ENCODE measurements around the gene ARID2.

ARID2 gene

GRCh38 chr12:45773747-45774146 is 44.2 kb downstream of the ARID2 start:
- DNase-seq: no peak

GRCh38 chr12:45774508-45775162 is 45.1 kb downstream of the ARID2 start:
- no peak for DNase-seq

GRCh38 chr12:45775465-45775864 is 46.0 kb downstream of the ARID2 start:
- no peak for DNase-seq

- no peak for DNase-seq
Observed at GRCh38 chr12:45775964-45776363, 46.5 kb downstream of the ARID2 start.

GRCh38 chr12:45779936-45780335 is 50.4 kb downstream of the ARID2 start:
- DNase-seq: no peak

- DNase-seq: no peak
Observed at GRCh38 chr12:45781080-45781479, 51.6 kb downstream of the ARID2 start.

- DNase-seq: no peak
Observed at GRCh38 chr12:45785315-45785714, 55.8 kb downstream of the ARID2 start.

GRCh38 chr12:45789025-45789424 is 59.5 kb downstream of the ARID2 start:
- no peak for DNase-seq

- no peak for DNase-seq
Observed at GRCh38 chr12:45794422-45794821, 64.9 kb downstream of the ARID2 start.

GRCh38 chr12:45801625-45802024 is 72.1 kb downstream of the ARID2 start:
- DNase-seq: no peak

GRCh38 chr12:45803111-45803510 is 73.6 kb downstream of the ARID2 start:
- no peak for DNase-seq

GRCh38 chr12:45816652-45817051 is 87.1 kb downstream of the ARID2 start:
- no peak for DNase-seq

GRCh38 chr12:45827974-45828373 is 98.5 kb downstream of the ARID2 start:
- no peak for DNase-seq

GRCh38 chr12:45828402-45828801 is 98.9 kb downstream of the ARID2 start:
- no peak for DNase-seq

- DNase-seq: no peak
Observed at GRCh38 chr12:45831590-45831989, 102.1 kb downstream of the ARID2 start.

GRCh38 chr12:45833401-45833800 is 103.9 kb downstream of the ARID2 start:
- no peak for DNase-seq

- no peak for DNase-seq
Observed at GRCh38 chr12:45834809-45835208, 105.3 kb downstream of the ARID2 start.

- DNase-seq: no peak
Observed at GRCh38 chr12:45839917-45840316, 110.4 kb downstream of the ARID2 start.

GRCh38 chr12:45849289-45849688 is 119.8 kb downstream of the ARID2 start:
- DNase-seq: no peak

- no peak for DNase-seq
Observed at GRCh38 chr12:45850302-45850701, 120.8 kb downstream of the ARID2 start.

- no peak for DNase-seq
Observed at GRCh38 chr12:45852508-45852907, 123.0 kb downstream of the ARID2 start.

GRCh38 chr12:45853550-45853949 is 124.0 kb downstream of the ARID2 start:
- DNase-seq: no peak

- DNase-seq: no peak
Observed at GRCh38 chr12:45863332-45863731, 133.8 kb downstream of the ARID2 start.

- DNase-seq: no peak
Observed at GRCh38 chr12:45866299-45866698, 136.8 kb downstream of the ARID2 start.

GRCh38 chr12:45872446-45872845 is 142.9 kb downstream of the ARID2 start:
- DNase-seq: no peak

Measured in activated gamma-delta T cell (primary cell).